Right lobe of liver (tissue), 4 donors: ENCODE results near the gene MTIF2.

Experiments
- POLR2A ChIP-seq: fragments of 450-650 bp; IDR thresholded peaks from one replicate; pipeline ENCODE4 v1.6.1; 2017; ENCODE audit warnings: antibody characterized with exemption, mild to moderate bottlenecking
- TF ChIP-seq, protein P1 (sequence below), 4 donors: fragments of 200-600 bp in 3 of 4; fragments of 450-650 bp in 1 of 4; IDR thresholded peaks; one replicate each; pipeline versions ENCODE4 v1.5.1 to v1.8.0; 2016 to 2022; ENCODE audit warnings: antibody characterized with exemption in 4 of 4, mild to moderate bottlenecking in 2 of 4
- donor health status: DM: no; HTN: no; CAD: no.
- donor health status: DM: no; HTN: no; CAD: no.
- donor health status: DM: no; HTN: yes; CAD: no.

DNA sequence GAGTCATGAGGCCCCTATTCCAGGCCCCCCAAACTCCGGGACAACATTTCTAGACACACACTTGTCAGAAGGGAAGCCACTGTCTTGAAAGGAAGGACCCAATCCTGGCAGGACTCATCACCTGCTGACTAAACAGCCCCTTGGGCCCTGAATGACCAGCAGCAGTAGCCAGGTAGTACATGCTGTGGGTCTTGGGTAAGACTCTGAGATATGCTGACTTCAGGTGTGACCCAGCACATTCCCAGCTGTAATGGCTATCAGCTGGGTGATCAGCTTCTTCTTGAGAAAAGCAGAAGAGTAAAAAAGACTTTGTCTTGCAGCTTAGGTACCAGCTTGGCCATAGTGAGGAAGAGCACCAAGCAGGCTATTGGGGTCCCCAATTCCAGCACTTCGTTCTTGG lies 72.5 kb downstream of the MTIF2 start:
- TF ChIP-seq POLR2A, result no peak
- TF ChIP-seq, protein P1, sequence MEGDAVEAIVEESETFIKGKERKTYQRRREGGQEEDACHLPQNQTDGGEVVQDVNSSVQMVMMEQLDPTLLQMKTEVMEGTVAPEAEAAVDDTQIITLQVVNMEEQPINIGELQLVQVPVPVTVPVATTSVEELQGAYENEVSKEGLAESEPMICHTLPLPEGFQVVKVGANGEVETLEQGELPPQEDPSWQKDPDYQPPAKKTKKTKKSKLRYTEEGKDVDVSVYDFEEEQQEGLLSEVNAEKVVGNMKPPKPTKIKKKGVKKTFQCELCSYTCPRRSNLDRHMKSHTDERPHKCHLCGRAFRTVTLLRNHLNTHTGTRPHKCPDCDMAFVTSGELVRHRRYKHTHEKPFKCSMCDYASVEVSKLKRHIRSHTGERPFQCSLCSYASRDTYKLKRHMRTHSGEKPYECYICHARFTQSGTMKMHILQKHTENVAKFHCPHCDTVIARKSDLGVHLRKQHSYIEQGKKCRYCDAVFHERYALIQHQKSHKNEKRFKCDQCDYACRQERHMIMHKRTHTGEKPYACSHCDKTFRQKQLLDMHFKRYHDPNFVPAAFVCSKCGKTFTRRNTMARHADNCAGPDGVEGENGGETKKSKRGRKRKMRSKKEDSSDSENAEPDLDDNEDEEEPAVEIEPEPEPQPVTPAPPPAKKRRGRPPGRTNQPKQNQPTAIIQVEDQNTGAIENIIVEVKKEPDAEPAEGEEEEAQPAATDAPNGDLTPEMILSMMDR (IDR thresholded peaks at IDR 0.05), result no peak
